ENCODE data around the gene CTSZ. TPM values are rescaled to one million over a fixed set of nuclear protein-coding genes. Genes with fewer than 3 reads are reported as not detected.
"Not testable (repeated sequence)": the region's sequence is repeated elsewhere in the genome, so short reads cannot be mapped to it uniquely, and the experiment has no call there.

Gene CTSZ
- total RNA-seq, 5 donors from 2014 or later (not counting 1 experiment from before 2014, with no cell fraction given): 16.8 to 37.1 (median 26.1) TPM

GRCh38 chr20:58967652-58968429 lies 39.2 kb downstream of the CTSZ start:
- CTCF ChIA-PET: no interaction called here
- no peak overlapping the region for H3K27ac Mint-ChIP-seq
- 76% methylated on average over 8 of the region's 10 CpGs for WGBS (ENCODE audit: insufficient coverage)
- H3K9me3 ChIP-seq: no peaks in the 10 kb centered on the region
- POLR2A ChIA-PET: interaction anchor here in 1 of 2 donors (0.5 kb wide), 1 partner anchor 9 kb away, joined by 4 read pairs; no protein-coding TSS in a partner anchor
- no peak overlapping the region for H3K4me3 ChIP-seq (ENCODE audit: control insufficient read depth in 1 of 2, extremely low read depth in 1 of 2, low read length in 1 of 2)
- H3K4me1 Mint-ChIP-seq: no peaks in the 10 kb centered on the region
- H3K27me3 Mint-ChIP-seq: peaks cover 3 to 5% of the 10 kb centered on the region in 2 donors
- ATAC-seq (replicated peaks in 1 of 4): no peak
- H3K36me3 ChIP-seq (ENCODE audit: control insufficient read depth in 2 of 2, extremely low read depth in 1 of 2, insufficient read depth in 1 of 2, low read length in 1 of 2): no peaks in the 10 kb centered on the region
- H3K27me3 ChIP-seq (replicated peaks in 1 of 2; ENCODE audit: control insufficient read depth in 2 of 2, extremely low read depth in 1 of 2, insufficient read depth in 2 of 2, low read length in 1 of 2): peaks cover 0 to 14% of the 10 kb centered on the region in 2 experiments
- no peaks in the 10 kb centered on the region for H3K36me3 Mint-ChIP-seq
- H3K9me3 Mint-ChIP-seq: peaks cover 0 to 8% (median 0%) of the 10 kb centered on the region in 3 donors
- no peak overlapping the region for H3K27ac ChIP-seq (ENCODE audit: low read length)
- no peak overlapping the region for H3K4me3 Mint-ChIP-seq
- no peaks in the 10 kb centered on the region for H3K4me1 ChIP-seq (ENCODE audit: control insufficient read depth in 1 of 2, extremely low read depth in 1 of 2, insufficient read depth in 2 of 2, low read length in 2 of 2)
- DNase-seq: no peak

- Histone ChIP-seq H3K36me3 (ENCODE audit: control insufficient read depth in 2 of 2, extremely low read depth in 1 of 2, insufficient read depth in 1 of 2, low read length in 1 of 2) (no peaks in the 10 kb centered on the region), H3K27ac (ENCODE audit: low read length) (no peak overlapping the region), H3K9me3 (no peaks in the 10 kb centered on the region), H3K4me1 (ENCODE audit: control insufficient read depth in 1 of 2, extremely low read depth in 1 of 2, insufficient read depth in 2 of 2, low read length in 2 of 2) (no peaks in the 10 kb centered on the region), H3K4me3 (ENCODE audit: control insufficient read depth in 1 of 2, extremely low read depth in 1 of 2, low read length in 1 of 2) (no peak overlapping the region), H3K27me3 (replicated peaks in 1 of 2; ENCODE audit: control insufficient read depth in 2 of 2, extremely low read depth in 1 of 2, insufficient read depth in 2 of 2, low read length in 1 of 2) (peaks cover 0 to 24% of the 10 kb centered on the region in 2 experiments)
- ATAC-seq (replicated peaks in 1 of 4) (no peak), DNase-seq (no peak)
- Mint-ChIP-seq H3K27ac (no peak overlapping the region), H3K4me1 (no peaks in the 10 kb centered on the region), H3K4me3 (no peak overlapping the region), H3K9me3 (peaks cover 0 to 8% (median 0%) of the 10 kb centered on the region in 3 donors), H3K27me3 (peaks cover 5 to 6% of the 10 kb centered on the region in 2 donors), H3K36me3 (no peaks in the 10 kb centered on the region)
- ChIA-PET CTCF (no interaction called here), POLR2A (no interaction called here)
- WGBS (ENCODE audit: insufficient coverage): 82% methylated on average over 12 of the region's 14 CpGs
These were observed 41.6 kb downstream of the CTSZ start for GRCh38 chr20:58965270-58966064.

- H3K36me3 Mint-ChIP-seq; H3K4me3 ChIP-seq (ENCODE audit: control insufficient read depth in 1 of 2, extremely low read depth in 1 of 2, low read length in 1 of 2); H3K4me1 Mint-ChIP-seq; H3K4me3 Mint-ChIP-seq; H3K27ac ChIP-seq (ENCODE audit: low read length); H3K4me1 ChIP-seq (ENCODE audit: control insufficient read depth in 1 of 2, extremely low read depth in 1 of 2, insufficient read depth in 2 of 2, low read length in 2 of 2); H3K36me3 ChIP-seq (ENCODE audit: control insufficient read depth in 2 of 2, extremely low read depth in 1 of 2, insufficient read depth in 1 of 2, low read length in 1 of 2); ATAC-seq (replicated peaks in 1 of 4); H3K9me3 Mint-ChIP-seq; DNase-seq; H3K27ac Mint-ChIP-seq; H3K9me3 ChIP-seq; POLR2A ChIA-PET; CTCF ChIA-PET: not testable (repeated sequence)
- peaks cover 5 to 10% of the 10 kb centered on the region in 2 donors for H3K27me3 Mint-ChIP-seq
- WGBS (ENCODE audit: insufficient coverage): no CpG with 5 or more reads among the region's 5 CpGs
- H3K27me3 ChIP-seq (replicated peaks in 1 of 2; ENCODE audit: control insufficient read depth in 2 of 2, extremely low read depth in 1 of 2, insufficient read depth in 2 of 2, low read length in 1 of 2): peaks cover 0 to 26% of the 10 kb centered on the region in 2 experiments
These were observed 43.1 kb downstream of the CTSZ start for GRCh38 chr20:58963922-58964321.

- Histone ChIP-seq H3K9me3 (no peaks in the 10 kb centered on the region), H3K27me3 (replicated peaks in 1 of 2; ENCODE audit: control insufficient read depth in 2 of 2, extremely low read depth in 1 of 2, insufficient read depth in 2 of 2, low read length in 1 of 2) (peaks cover 0 to 26% of the 10 kb centered on the region in 2 experiments), H3K27ac (ENCODE audit: low read length) (no peak overlapping the region), H3K4me1 (ENCODE audit: control insufficient read depth in 1 of 2, extremely low read depth in 1 of 2, insufficient read depth in 2 of 2, low read length in 2 of 2) (no peaks in the 10 kb centered on the region), H3K4me3 (ENCODE audit: control insufficient read depth in 1 of 2, extremely low read depth in 1 of 2, low read length in 1 of 2) (no peak overlapping the region), H3K36me3 (ENCODE audit: control insufficient read depth in 2 of 2, extremely low read depth in 1 of 2, insufficient read depth in 1 of 2, low read length in 1 of 2) (no peaks in the 10 kb centered on the region)
- DNase-seq: no peak
- Mint-ChIP-seq H3K36me3 (no peaks in the 10 kb centered on the region), H3K9me3 (peaks cover 0 to 4% (median 0%) of the 10 kb centered on the region in 3 donors), H3K4me3 (no peak overlapping the region), H3K27me3 (peaks cover 7 to 10% of the 10 kb centered on the region in 2 donors), H3K27ac (no peak overlapping the region), H3K4me1 (no peaks in the 10 kb centered on the region)
- ChIA-PET CTCF (no interaction called here), POLR2A (interaction anchor here in 1 of 2 donors (0.6 kb wide), 1 partner anchor 33 kb away, joined by 5 read pairs; no protein-coding TSS in a partner anchor)
- no peak for ATAC-seq (replicated peaks in 1 of 4)
- WGBS (ENCODE audit: insufficient coverage): 73% methylated on average over 4 of the region's 8 CpGs
These were observed 43.9 kb downstream of the CTSZ start for GRCh38 chr20:58963060-58963584.

GRCh38 chr20:58959652-58960051 lies 47.4 kb downstream of the CTSZ start:
- Mint-ChIP-seq H3K9me3 (peaks cover 0 to 4% (median 0%) of the 10 kb centered on the region in 3 donors), H3K27me3 (peaks cover 5 to 10% of the 10 kb centered on the region in 2 donors), H3K27ac (no peak overlapping the region), H3K36me3 (no peaks in the 10 kb centered on the region), H3K4me3 (no peak overlapping the region), H3K4me1 (no peaks in the 10 kb centered on the region)
- Histone ChIP-seq H3K27ac (ENCODE audit: low read length) (no peak overlapping the region), H3K4me1 (ENCODE audit: control insufficient read depth in 1 of 2, extremely low read depth in 1 of 2, insufficient read depth in 2 of 2, low read length in 2 of 2) (no peaks in the 10 kb centered on the region), H3K27me3 (replicated peaks in 1 of 2; ENCODE audit: control insufficient read depth in 2 of 2, extremely low read depth in 1 of 2, insufficient read depth in 2 of 2, low read length in 1 of 2) (peaks cover 0 to 12% of the 10 kb centered on the region in 2 experiments), H3K9me3 (no peaks in the 10 kb centered on the region), H3K36me3 (ENCODE audit: control insufficient read depth in 2 of 2, extremely low read depth in 1 of 2, insufficient read depth in 1 of 2, low read length in 1 of 2) (no peaks in the 10 kb centered on the region), H3K4me3 (ENCODE audit: control insufficient read depth in 1 of 2, extremely low read depth in 1 of 2, low read length in 1 of 2) (no peak overlapping the region)
- ATAC-seq (replicated peaks in 1 of 4) (no peak), DNase-seq (no peak)
- CTCF ChIA-PET: no interaction called here
- WGBS (ENCODE audit: insufficient coverage): 100% methylated on average over 2 of the region's 6 CpGs
- POLR2A ChIA-PET: no interaction called here

GRCh38 chr20:58956078-58956477 lies 51.0 kb downstream of the CTSZ start:
- POLR2A ChIA-PET: interaction anchor here in 1 of 2 donors (0.5 kb wide), 1 partner anchor 45 kb away, joined by 3 read pairs; no protein-coding TSS in a partner anchor
- Mint-ChIP-seq H3K36me3 (no peaks in the 10 kb centered on the region), H3K27me3 (peaks cover 3 to 5% of the 10 kb centered on the region in 2 donors), H3K4me1 (no peaks in the 10 kb centered on the region), H3K27ac (no peak overlapping the region), H3K9me3 (no peaks in the 10 kb centered on the region), H3K4me3 (no peak overlapping the region)
- Histone ChIP-seq H3K36me3 (ENCODE audit: control insufficient read depth in 2 of 2, extremely low read depth in 1 of 2, insufficient read depth in 1 of 2, low read length in 1 of 2) (no peaks in the 10 kb centered on the region), H3K27me3 (replicated peaks in 1 of 2; ENCODE audit: control insufficient read depth in 2 of 2, extremely low read depth in 1 of 2, insufficient read depth in 2 of 2, low read length in 1 of 2) (peaks cover 0 to 3% of the 10 kb centered on the region in 2 experiments), H3K9me3 (no peaks in the 10 kb centered on the region), H3K27ac (ENCODE audit: low read length) (no peak overlapping the region), H3K4me1 (ENCODE audit: control insufficient read depth in 1 of 2, extremely low read depth in 1 of 2, insufficient read depth in 2 of 2, low read length in 2 of 2) (no peaks in the 10 kb centered on the region), H3K4me3 (ENCODE audit: control insufficient read depth in 1 of 2, extremely low read depth in 1 of 2, low read length in 1 of 2) (no peak overlapping the region)
- WGBS (ENCODE audit: insufficient coverage): 94% methylated on average over 6 of the region's 8 CpGs
- DNase-seq: no peak
- CTCF ChIA-PET: no interaction called here
- no peak for ATAC-seq (replicated peaks in 1 of 4)

Data from T-cell (primary cell).